IPS DF 4.7 (cell line): ENCODE data around the gene PPP4R3A.
"Not testable (repeated sequence)": the region's sequence is repeated elsewhere in the genome, so short reads cannot be mapped to it uniquely, and the experiment has no call there.

ENCODE experiments used
- DNase-seq: peaks from one replicate; pipeline ENCODE4 v3.0.0-alpha.2; 2013; ENCODE audit warnings: low spot score; ENCODE audit errors: extremely low read depth

PPP4R3A gene

DNA sequence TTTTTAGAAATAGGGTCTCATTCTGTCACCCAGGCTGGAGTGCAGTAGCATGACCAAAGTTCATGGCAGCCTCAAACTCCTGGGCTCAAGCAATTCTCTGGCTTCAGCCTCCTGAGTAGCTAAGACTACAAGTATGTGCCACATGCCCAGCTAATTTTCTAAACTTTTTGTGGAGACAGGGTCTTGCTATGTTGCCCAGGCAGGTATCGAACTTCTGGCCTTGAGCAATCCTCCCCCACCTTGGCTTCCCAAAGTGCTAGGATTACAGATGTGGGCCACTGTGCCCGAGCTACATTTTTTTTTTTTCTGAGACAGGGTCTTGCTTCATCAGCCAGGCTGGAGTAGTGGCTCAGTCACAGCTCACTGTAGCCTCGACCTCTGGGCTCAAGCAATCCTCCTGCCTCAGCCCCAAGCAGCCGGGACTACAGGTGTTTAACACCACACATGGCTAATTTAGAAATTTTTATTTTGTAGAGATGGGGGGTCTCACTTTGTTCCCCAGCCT, 7.1 kb downstream of the PPP4R3A start:
- no peak for DNase-seq

DNA sequence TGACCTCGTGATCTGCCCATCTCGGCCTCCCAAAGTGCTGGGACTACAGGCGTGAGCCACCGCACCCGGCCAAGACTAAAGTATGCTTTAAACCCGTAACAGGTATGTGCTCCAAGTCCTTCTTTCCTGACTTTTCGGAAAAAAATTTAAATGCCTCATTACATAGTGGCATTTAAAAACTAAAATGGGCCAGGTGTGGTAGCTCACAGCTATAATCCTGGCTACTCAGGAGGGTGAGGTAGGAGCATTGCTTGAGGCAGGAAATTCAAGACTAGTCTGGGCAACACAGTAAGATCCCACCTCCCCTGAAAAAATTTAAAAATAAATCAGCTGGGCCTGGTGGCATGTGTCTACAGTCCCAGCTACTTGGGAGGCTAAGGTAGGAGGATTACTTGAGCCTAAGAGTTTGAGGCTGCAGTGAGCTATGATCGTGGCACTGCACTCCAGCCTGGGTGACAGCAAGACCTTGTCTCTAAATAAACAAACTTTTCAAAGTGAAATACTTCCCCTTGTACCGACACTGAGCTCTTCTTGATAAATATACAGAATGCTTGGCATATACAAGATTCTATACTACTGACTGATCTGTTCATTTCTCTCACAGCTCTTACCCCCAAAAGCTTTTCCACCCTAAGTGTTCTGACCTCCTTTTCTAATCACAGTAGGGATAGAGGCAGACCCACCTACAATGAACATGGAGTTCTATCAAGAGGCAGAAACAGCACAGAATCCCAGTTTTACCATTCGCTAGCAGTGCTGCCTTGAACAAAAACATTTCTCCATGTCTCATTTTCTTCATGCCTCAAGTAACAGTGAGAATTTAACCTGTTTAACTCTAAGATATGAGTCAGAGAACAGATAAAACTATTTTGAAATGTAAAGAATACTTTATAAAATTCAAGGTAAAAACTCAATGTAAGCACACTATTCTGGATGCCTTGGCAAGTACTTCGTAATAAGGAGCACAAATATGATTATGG, 7.9 kb downstream of the PPP4R3A start:
- no peak for DNase-seq

DNA sequence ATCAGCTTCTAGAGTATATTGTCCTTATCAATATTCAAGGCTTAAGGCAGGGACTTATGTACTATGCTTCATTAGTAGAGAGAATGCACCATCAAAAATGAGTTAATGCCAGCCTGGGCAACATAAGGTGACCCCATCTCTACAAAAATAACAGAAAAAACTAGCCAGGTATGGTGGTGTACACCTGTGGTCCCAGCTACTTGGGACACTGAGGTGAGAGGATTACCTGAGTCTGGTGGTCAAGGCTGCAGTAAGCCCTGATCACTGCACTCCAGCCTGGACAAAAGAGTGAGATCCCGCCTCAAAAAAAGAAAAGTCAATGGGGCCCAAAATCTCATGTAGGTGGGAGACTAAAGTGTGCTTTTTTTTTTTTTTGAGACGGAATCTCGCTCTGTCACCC, 8.8 kb downstream of the PPP4R3A start:
- DNase-seq, result no peak

DNA sequence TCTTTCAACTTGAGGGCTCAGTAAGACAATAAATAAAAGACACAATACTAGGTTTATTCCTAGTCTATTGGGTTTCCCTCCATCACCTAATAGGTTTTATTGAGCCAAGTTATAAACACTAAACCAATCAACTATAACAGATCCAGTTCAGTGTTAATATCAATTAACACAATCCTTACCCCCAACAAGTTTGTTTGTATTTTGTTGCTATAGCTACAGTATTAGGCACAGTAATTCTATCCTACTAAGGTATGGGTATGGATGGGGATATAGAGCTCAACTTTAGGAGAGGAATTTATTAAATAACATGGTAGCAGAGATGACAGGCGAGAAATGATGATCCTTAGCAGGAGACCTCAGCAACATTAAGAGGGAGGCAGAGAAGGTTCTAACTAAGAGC, 13.3 kb downstream of the PPP4R3A start:
- DNase-seq, result no peak

DNA sequence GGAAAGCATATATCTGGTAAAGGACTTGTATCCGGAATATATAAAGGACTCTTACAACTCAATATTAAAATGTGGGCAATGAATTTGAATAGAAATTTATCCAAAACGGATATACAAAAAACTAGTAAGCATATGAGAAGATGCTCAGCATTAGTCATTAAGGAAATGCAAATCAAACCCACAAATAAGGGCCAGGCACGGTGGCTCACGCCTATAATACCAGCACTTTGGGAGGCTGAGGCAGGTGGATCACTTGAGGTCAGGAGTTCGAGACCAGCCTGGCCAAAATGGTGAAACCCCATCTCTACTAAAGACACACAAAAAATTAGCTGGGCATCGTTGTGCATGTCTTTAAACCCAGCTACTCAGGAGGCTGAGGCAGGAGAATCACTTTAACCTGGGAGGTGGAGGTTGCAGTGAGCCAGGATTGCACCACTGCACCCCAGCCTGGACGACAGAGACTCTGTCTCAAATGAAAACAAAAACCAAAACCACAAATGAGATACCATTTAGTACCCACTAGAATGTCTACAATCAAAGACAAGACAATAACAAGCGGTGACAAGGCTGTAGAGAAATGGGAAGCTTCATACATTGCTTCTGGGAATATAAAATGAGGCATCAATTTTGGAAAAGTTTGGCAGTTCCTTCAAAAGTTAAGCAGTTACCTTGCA, 15.6 kb downstream of the PPP4R3A start:
- DNase-seq, result not testable (repeated sequence)

DNA sequence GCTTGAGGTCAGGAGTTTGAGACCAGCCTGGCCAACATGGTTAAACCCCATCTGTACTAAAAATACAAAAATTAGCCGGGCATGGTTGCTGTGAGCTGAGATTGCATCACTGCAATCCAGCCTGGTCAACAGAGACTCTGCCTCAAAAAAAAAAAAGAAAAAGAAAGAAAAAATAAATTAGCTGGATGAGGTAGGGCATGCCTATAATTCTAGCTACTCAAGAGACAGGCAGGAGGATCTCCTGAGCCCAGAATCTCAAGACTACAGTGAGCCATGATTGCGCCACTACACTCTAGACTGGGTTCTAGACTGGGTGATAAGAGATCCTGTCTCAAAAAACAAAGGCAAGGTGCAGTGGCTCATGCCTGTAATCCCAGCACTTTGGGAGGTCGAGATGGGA, 16.9 kb downstream of the PPP4R3A start:
- DNase-seq, result no peak

DNA sequence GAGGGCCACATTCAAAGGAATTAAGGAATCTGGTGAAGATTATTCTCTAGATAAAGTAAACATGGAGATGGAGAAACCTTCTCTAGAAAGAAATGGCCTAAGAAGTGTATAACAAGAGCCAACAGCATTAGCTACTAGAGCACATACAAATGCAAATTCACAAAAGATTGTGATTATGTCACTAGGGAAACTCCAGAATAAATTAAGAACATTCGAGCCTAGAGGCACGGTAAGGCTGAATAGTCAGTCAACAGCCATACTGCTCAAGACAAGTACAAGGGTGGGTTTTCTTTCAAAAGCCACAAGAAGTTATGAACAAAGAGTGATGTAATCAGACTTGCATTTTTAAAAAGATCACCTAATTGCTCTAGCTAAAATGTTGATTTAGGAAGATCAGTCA, 25.4 kb downstream of the PPP4R3A start:
- DNase-seq, result no peak

DNA sequence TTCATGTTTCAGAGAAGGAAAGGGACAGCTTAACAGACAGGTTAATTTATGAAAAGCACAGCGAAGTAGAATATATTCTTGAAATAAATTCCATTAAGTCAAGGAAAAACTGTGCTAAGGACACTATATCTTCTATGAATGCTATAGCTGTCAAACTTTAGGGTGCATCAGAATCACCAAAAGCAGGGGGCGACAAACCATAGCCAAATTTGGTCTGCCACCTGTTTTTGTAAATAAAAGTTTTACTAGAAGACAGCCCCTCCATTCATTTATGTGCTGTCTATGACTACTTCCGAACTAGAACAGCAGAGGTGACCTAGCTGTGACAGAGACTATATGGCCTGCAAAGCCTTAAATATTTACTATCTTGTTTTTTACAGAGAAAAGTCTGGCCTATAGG, 25.9 kb downstream of the PPP4R3A start:
- DNase-seq, result no peak

DNA sequence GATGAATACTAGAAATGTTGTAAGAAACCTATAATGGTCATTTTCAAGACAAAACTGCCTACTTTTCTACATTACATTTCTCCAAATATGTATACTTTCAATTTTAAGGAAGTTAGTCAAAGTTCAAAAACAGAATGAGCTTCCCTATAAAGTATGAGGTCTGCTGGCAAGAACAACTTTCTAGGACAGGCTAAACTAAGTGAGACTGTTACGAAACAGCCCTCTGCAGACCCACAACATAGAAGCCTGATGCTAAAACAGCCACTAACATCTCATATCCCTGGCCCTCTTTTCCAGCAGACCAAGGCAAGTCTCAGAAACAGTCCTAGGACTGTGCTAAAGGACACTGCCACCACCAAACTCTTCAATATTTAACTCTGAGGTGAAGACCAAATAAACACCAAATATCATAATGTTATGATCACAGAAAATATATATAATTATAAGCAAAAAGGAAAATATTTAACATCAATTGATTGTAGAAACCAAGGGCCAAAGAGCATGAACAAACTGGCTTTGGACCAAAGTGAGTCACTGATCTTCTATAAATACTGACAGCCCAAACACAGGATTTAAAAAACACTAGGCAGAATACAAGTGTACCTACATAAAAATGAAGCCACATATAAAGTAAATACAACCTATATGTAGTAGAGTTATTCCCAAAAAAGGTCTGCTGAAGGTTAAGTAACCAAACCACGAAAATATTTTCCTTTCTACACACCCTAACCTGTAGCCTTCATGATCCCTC, 27.7 kb downstream of the PPP4R3A start:
- DNase-seq, result no peak

DNA sequence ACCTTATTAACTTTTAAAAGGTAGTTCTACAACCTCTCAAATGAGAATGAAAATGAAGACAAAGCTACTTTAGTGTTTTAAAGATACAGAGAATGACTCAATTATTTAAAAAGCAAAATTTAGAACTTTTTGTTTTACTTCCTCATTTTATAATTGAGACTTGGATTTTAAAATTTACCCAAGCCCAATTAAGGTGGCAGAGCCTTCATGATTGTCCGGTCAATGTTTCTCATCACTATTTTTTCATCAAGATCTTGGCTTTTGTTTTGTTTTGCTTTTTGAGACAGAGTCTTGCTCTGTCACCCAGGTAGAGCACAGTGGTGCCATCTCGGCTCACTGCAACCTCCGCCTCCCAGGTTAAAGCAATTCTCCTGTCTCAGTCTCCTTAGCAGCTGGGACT, 32.7 kb downstream of the PPP4R3A start:
- no peak for DNase-seq

DNA sequence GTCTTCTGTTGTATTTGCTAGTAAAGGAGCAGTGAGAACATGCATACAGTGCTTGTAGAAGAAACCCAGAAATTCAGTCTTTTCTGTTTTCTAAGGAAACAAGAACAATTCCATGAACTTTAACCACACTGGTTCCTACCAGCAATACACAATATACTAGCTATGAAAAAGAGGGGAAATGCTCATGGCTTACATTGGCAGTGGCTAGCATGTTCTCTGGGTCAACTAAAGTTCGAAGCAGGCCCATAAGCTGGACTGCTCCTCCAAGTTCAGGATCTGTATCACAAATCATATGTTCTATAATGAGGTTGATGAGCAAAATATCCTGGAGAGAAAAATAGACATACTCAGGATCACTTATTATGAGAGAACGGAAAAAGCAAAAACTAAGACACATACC, 37.1 kb downstream of the PPP4R3A start:
- no peak for DNase-seq

DNA sequence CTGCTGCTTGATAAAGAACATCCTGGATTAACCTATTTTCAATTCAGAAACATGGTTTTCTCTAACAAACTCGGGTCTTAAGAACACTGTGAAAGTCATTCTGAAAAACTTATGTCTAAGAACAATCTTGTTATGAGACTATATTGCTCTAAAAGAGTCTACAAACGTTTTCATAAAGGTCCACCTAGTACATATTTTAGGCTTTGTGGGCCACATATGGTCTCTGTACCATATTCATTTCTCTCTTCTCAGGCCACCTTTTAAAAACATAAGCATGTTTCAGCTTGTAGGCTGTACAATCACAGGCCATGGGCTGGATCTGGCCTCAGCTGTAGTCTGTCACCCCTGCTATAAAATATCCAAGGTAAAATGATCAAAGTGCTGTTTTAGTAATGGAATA, 39.9 kb downstream of the PPP4R3A start:
- no peak for DNase-seq

DNA sequence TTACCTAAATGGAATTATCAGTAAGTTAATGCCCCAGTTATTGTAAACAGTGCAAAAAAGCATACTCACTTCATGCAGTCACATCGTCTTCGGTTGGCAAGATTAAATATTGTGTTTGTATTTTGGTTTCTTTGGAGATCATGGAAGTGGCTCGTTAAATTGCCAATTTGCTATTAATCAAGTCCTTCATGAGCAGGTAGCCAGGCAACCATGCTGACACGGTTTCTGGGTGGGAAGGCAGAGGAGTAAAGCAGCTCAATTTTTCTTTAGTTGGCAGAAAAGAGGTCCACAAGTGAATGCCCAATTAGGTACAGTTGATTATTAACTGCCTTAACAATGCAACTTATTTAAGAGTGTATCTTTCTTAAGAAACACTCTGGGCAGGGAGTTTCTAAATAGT, 43.9 kb downstream of the PPP4R3A start:
- no peak for DNase-seq

DNA sequence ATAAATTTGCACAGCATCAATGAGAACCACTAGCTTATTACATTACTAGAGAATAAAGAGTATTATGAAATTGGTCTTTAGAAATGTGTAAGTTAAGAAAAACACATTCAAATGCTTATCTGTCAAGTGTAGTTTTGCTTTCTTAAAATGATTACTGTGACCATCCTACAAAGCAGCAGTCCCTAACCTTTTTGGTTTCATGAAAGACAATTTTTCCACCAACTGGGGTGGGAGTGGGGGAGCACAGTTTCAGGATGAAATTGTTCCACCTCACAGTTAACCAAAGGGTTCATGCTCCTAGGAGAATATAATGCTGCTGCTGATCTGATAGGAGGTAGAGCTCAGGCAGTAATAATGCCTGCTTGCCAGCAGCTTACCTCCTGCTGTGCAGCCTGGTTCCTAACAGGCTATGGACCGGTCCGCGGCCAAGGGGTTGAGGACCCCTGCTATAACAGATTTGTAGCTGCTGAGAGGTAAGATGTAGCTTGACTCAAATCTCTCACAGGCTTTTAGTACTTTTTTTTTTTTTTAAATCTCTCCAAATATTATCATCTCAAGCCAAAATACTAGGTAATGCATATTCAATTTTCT, 45.4 kb downstream of the PPP4R3A start:
- DNase-seq, result no peak

DNA sequence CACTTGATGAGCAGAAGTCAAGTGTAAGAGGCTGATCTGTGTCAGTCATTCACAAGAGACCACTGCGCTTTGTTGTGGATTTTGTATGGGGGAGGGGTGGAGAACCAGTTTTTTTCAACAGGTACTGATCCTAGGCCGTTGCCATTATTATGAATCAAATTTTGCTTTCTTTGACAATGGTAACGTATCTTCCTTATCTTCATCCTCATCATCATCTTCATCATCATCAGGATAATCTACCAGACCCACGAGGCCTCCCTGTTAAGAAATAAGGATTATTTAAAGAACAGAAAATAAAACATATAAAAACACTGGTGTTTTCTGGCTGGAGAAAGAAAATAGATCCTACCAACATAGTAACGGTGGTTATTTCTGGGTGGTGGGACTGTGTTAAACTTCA, 51.5 kb downstream of the PPP4R3A start:
- DNase-seq, result no peak

DNA sequence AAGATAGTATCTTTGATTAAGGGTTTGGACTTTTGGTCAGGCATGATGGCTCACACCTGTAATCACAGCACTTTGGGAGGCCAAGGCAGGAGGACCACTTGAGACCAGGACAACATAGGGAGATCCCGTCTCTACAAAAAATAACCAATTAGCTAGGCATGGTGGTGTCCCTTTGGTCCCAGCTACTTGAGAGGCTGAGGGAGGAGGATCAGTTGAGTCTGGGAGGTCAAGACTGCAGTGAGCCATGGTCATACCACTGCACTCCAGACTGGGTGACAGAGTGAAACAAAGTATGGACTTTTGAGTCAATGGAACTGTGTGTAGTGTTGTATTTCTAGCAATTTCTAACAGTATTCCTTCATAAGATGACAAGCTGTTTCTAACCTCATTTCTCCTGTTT, 53.8 kb downstream of the PPP4R3A start:
- no peak for DNase-seq

DNA sequence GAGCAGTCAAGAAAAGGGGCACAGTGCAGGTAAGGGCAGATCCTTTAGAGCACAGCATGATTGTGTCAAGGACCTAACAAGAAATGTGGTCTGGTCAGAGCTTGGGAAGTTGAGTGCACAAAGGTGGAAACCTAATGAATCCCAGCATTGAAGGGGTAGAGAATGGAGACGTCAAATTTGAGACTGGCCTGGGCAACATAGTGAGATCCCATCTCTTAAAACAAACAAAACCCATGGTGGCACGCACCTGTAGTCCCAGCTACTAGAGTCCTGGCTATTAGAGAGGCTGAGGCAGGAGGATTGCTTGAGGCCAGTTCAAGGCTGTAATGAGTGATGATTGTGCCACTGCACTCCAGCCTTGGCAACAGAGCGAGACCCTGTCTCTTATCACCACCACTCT, 55.5 kb downstream of the PPP4R3A start:
- DNase-seq, result no peak

DNA sequence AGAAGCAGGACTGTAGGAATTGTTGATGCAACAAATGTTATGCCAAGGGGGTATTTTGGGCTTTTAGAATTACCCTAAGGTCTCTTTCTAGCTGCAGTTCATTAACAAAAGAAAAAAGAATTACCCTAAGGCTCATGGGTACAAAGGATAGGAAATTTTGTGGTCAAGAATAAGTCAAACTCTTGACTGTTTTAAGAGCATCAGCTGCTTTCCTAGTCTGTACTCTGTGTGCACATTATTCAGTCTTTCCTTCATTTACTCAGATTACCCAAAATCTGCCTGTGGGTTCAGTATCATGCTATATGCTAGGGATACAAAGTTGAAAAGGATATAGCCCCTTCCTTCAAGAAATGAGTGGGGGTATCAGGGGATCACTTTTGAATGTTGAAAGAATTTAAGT, 56.0 kb downstream of the PPP4R3A start:
- no peak for DNase-seq

DNA sequence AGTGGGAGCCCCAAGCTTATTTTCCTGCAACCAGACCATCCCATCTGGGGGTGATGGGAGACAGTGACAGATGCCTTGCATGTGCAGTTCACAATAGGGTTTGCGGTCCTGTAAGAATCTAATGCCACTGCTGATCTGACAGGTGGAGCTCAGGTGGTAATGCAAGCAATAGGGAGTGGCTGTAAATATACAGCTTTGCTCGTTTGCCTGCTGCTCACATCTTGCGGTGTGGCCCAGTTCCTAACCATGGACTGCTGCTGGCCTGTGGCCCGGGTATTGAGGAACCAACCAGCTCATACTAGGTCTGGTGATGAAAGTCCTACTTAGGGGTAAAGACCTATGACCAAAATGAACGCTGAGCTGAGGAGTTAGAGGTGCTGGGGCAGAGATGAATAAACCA, 56.4 kb downstream of the PPP4R3A start:
- DNase-seq, result no peak

DNA sequence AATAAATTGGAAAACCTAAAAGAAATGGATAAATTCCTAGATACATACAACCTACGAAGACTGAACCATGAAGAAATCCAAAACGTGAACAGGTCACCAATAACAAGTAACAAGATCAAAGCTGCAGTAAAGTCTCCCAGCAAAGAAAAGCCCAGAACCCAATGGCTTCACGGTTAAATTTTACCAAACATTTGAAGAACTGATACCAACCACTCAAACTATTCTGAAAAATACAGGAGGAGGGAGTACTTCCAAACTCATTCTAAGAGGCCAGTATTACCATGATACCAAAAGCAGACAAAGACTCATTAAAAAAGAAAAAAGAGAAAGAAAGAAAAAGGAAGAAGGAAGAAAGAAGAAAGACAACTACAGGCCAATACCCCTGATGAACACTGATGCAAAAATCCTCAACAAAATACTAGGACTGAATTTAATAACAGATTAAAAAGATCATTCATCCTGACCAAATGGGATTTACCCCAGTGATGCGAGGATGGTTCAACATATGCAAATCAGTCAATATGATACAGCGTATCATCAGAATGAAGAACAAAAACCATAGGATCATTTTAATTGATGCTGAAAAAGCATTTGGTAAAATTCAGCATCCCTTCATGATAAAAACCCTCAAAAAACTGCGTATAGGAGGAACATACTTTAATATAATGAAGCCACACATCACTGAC, 65.6 kb downstream of the PPP4R3A start:
- DNase-seq, result no peak

DNA sequence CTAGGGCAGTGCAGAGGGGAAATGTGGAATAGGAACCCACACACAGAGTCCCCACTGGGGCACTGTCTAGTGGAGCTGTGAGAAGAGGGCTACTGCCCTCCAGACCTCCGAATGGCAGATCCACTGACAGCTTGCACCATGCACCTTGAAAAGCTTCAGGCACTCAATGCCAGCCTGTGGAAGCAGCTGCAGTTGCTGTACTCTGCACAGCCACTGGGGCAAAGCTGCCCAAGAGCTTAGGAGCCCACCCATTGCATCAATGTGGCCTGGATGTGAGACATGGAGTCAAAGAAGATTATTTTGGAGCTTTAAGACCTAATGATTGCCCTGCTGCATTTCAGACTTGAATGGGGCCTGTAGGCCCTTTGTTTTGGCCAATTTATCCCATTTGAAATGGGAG, 70.8 kb downstream of the PPP4R3A start:
- no peak for DNase-seq
